Upper lobe of left lung (tissue), 6 donors: ENCODE measurements around the gene SOX9. TPM values are rescaled to one million over a fixed set of nuclear protein-coding genes. Genes with fewer than 3 reads are reported as not detected.

Experiments used
- ATAC-seq, 2 donors: fragments of 200-7000 bp; cut with Tn5 transposase; one replicate each; pipeline ENCODE4 v1.9.1; 2022; ENCODE audit warnings: mild to moderate bottlenecking in 2 of 2, moderate library complexity in 2 of 2; ENCODE audit not compliant: low FRiP score in 2 of 2
- DNase-seq, 2 donors: peaks; one replicate each; pipeline ENCODE4 v3.0.0-alpha.2; 2019 to 2020
- H3K27ac ChIP-seq, 4 donors: fragments of 200-600 bp; sonication (generic); one replicate each; pipeline ENCODE4 v1.5.1; 2016 to 2019
- H3K27me3 ChIP-seq, 4 donors: fragments of 200-600 bp; sonication (generic); one replicate each; pipeline ENCODE4 v1.5.1; 2017 to 2019
- H3K36me3 ChIP-seq, 4 donors: fragments of 200-600 bp; sonication (generic); one replicate each; pipeline ENCODE4 v1.5.1; 2016 to 2019
- H3K4me1 ChIP-seq, 4 donors: fragments of 200-600 bp; sonication (generic); one replicate each; pipeline ENCODE4 v1.5.1; 2018 to 2019
- H3K4me3 ChIP-seq, 4 donors: fragments of 200-600 bp; sonication (generic); one replicate each; pipeline ENCODE4 v1.5.1; 2017 to 2019; ENCODE audit warnings: mild to moderate bottlenecking in 2 of 4, moderate library complexity in 1 of 4
- H3K9me3 ChIP-seq, 4 donors: fragments of 200-600 bp; sonication (generic); one replicate each; pipeline ENCODE4 v1.5.1; 2018 to 2019
- CTCF ChIP-seq, 6 experiments: fragments of 450-650 bp in 4 of 6; fragments of 200-600 bp in 2 of 6; sonication (generic) in 2 of 6; IDR thresholded peaks; one replicate each; pipeline ENCODE4 v1.5.1; 2016 to 2019; ENCODE audit warnings: antibody characterized with exemption in 6 of 6
- EP300 ChIP-seq, 4 donors: sonication (generic); formaldehyde crosslinking; IDR thresholded peaks; one replicate each; pipeline ENCODE4 v1.5.1; 2017; ENCODE audit warnings: antibody characterized with exemption in 4 of 4, control low read depth in 2 of 4
- POLR2A ChIP-seq, 4 donors: fragments of 450-650 bp; IDR thresholded peaks; one replicate each; pipeline ENCODE4 v1.5.1; 2016 to 2017; ENCODE audit warnings: antibody characterized with exemption in 4 of 4, mild to moderate bottlenecking in 2 of 4
- POLR2AphosphoS5 ChIP-seq, 2 donors: sonication (generic); formaldehyde crosslinking; IDR thresholded peaks; one replicate each; pipeline ENCODE4 v1.5.1; 2017; ENCODE audit warnings: antibody characterized with exemption in 2 of 2
- WGBS, 2 donors: methylation state at CpG; one replicate each; pipeline ENCODE4 v1.1.5; 2017 to 2018; 5-methylcytosine and 5-hydroxymethylcytosine counted together
- total RNA-seq, 6 donors: library from RNA; depleted of rRNA in 4 of 6; stranded (reverse); fragments of >200 nt in 4 of 6; gene quantifications; one replicate each; pipeline versions ENCODE4 v1.1.0 to v1.2.1, GENCODE V29; 2016 to 2021
- donor health status: DM: no; HTN: no; CAD: no; lungs with moderate emphysema.
- donor health status: DM: no; HTN: yes; CAD: no; lungs with severe emphysema.

SOX9 gene
- total RNA-seq, 6 donors from 2014 or later, result 3.3 to 10.7 (median 4.3) TPM

- no peak overlapping the region for H3K27ac ChIP-seq
- no peak for ATAC-seq
- H3K4me1 ChIP-seq, result peaks cover 13 to 39% (median 23%) of the 10 kb centered on the region in 4 donors
- DNase-seq, result peak in 1 of 2 donors; percentile 59
- no peaks in the 10 kb centered on the region for H3K36me3 ChIP-seq
- no peak overlapping the region for H3K4me3 ChIP-seq
- no peaks in the 10 kb centered on the region for H3K9me3 ChIP-seq
- no peak for TF ChIP-seq POLR2AphosphoS5 (IDR thresholded peaks at IDR 0.05)
- no peak for TF ChIP-seq CTCF (IDR thresholded peaks at IDR 0.05)
- no peak for TF ChIP-seq EP300 (IDR thresholded peaks at IDR 0.05)
- TF ChIP-seq POLR2A (IDR thresholded peaks at IDR 0.05), result no peak
- 30 to 37% methylated on average over 26 to 38 of the region's 39 CpGs for WGBS, 2 donors
- H3K27me3 ChIP-seq, result peaks cover 0 to 40% (median 20%) of the 10 kb centered on the region in 4 donors
Observed at GRCh38 chr17:72115781-72116525, 4.9 kb upstream of the SOX9 start.

GRCh38 chr17:72116661-72117521 lies 3.9 kb upstream of the SOX9 start:
- Histone ChIP-seq H3K36me3 (no peaks in the 10 kb centered on the region), H3K4me1 (peaks cover 15 to 49% (median 26%) of the 10 kb centered on the region in 4 donors), H3K4me3 (peak overlapping the region in 3 of 4 donors; percentile 21 to 35 (median 33)), H3K27ac (no peak overlapping the region), H3K27me3 (peaks cover 0 to 47% (median 22%) of the 10 kb centered on the region in 4 donors), H3K9me3 (no peaks in the 10 kb centered on the region)
- WGBS, 2 donors, result 7 to 13% methylated on average over 33 to 58 of the region's 58 CpGs
- TF ChIP-seq POLR2AphosphoS5 (IDR thresholded peaks at IDR 0.05) (no peak), EP300 (IDR thresholded peaks at IDR 0.05) (no peak), CTCF (IDR thresholded peaks at IDR 0.05) (no peak), POLR2A (IDR thresholded peaks at IDR 0.05) (no peak)
- peak in 1 of 2 donors; percentile 60 for DNase-seq
- no peak for ATAC-seq

- Histone ChIP-seq H3K36me3 (no peaks in the 10 kb centered on the region), H3K4me3 (peak overlapping the region in 3 of 4 donors; percentile 21 to 35 (median 33)), H3K9me3 (no peaks in the 10 kb centered on the region), H3K27me3 (peaks cover 0 to 50% (median 24%) of the 10 kb centered on the region in 4 donors), H3K4me1 (peaks cover 15 to 57% (median 28%) of the 10 kb centered on the region in 4 donors), H3K27ac (no peak overlapping the region)
- ATAC-seq, result no peak
- TF ChIP-seq POLR2AphosphoS5 (IDR thresholded peaks at IDR 0.05) (no peak), CTCF (IDR thresholded peaks at IDR 0.05) (no peak), EP300 (IDR thresholded peaks at IDR 0.05) (no peak), POLR2A (IDR thresholded peaks at IDR 0.05) (no peak)
- DNase-seq, result peak in 1 of 2 donors; percentile 85
- 3 to 9% methylated on average over 6 to 48 of the region's 51 CpGs for WGBS, 2 donors
Observed at GRCh38 chr17:72117535-72118334, 3.1 kb upstream of the SOX9 start.

GRCh38 chr17:72118335-72119076 lies 2.3 kb upstream of the SOX9 start:
- TF ChIP-seq EP300 (IDR thresholded peaks at IDR 0.05), result no peak
- TF ChIP-seq CTCF (IDR thresholded peaks at IDR 0.05), result peak; percentile 20 to 74 (median 66)
- DNase-seq (peak in 1 of 2 donors; percentile 62), ATAC-seq (peak; percentile 38 to 50)
- 6% methylated on average over 23 to 24 of the region's 24 CpGs for WGBS, 2 donors
- no peak overlapping the region for H3K27ac ChIP-seq
- H3K27me3 ChIP-seq, result peaks cover 0 to 58% (median 28%) of the 10 kb centered on the region in 4 donors
- peak overlapping the region in 3 of 4 donors; percentile 21 to 35 (median 33) for H3K4me3 ChIP-seq
- H3K36me3 ChIP-seq, result no peaks in the 10 kb centered on the region
- no peaks in the 10 kb centered on the region for H3K9me3 ChIP-seq
- H3K4me1 ChIP-seq, result peaks cover 15 to 65% (median 28%) of the 10 kb centered on the region in 4 donors
